GM12801 (cell line): Measurements from ENCODE around the gene CSRP3.

Experiments
- CTCF ChIP-seq: IDR thresholded peaks from one replicate; pipeline ENCODE4 v1.5.1; 2011; ENCODE audit warnings: control low read depth; ENCODE audit not compliant: insufficient read length; ENCODE audit errors: extremely low read depth

Gene CSRP3

GRCh38 chr11:19201737-19202605 lies at the start of gene CSRP3:
Gene CSRP3, minus strand, starts transcription at chr11:19201983. Its CDS starts 9,535 bp downstream, at chr11:19192448.
- TF ChIP-seq CTCF = no peak

- TF ChIP-seq CTCF = no peak
These were observed 49.8 kb upstream of the CSRP3 start for GRCh38 chr11:19251577-19251976.

GRCh38 chr11:19246816-19247215 lies 45.0 kb upstream of the CSRP3 start:
- TF ChIP-seq CTCF = no peak

GRCh38 chr11:19245351-19245750 lies 43.6 kb upstream of the CSRP3 start:
- no peak for TF ChIP-seq CTCF

GRCh38 chr11:19244621-19245020 lies 42.8 kb upstream of the CSRP3 start:
- no peak for TF ChIP-seq CTCF

GRCh38 chr11:19244084-19244483 lies 42.3 kb upstream of the CSRP3 start:
- no peak for TF ChIP-seq CTCF

GRCh38 chr11:19243613-19244012 lies 41.8 kb upstream of the CSRP3 start:
- TF ChIP-seq CTCF = no peak
